ENCODE measurements around the gene SPANXN5. TPM values are rescaled to one million over a fixed set of nuclear protein-coding genes. Genes with fewer than 3 reads are reported as not detected.
"Not testable (repeated sequence)": the region's sequence is repeated elsewhere in the genome, so short reads cannot be mapped to it uniquely, and the experiment has no call there.

Gene SPANXN5
- total and polyA plus RNA-seq, 7 donors: not detected

- H3K27ac ChIP-seq: no peak overlapping the region
- no peaks in the 10 kb centered on the region for H3K36me3 ChIP-seq
- H3K9me3 ChIP-seq: no peaks in the 10 kb centered on the region
- no peaks in the 10 kb centered on the region for H3K4me1 ChIP-seq
- intact Hi-C loops (cut with DNase I): no loop called here
- WGBS, 2 donors: 77 to 87% methylated on average over 4 of the region's 4 CpGs
- no peak for DNase-seq
- H3K27me3 ChIP-seq: no peaks in the 10 kb centered on the region
- H3K4me3 ChIP-seq: no peak overlapping the region
- TF ChIP-seq CTCF (IDR thresholded peaks at IDR 0.05): no peak
- no peak for TF ChIP-seq POLR2A (IDR thresholded peaks at IDR 0.05)
- no peak for TF ChIP-seq EP300 (IDR thresholded peaks at IDR 0.05)
- no peak for TF ChIP-seq POLR2AphosphoS5 (IDR thresholded peaks at IDR 0.05)
Observed at GRCh38 chrX:52819788-52820187, 22.6 kb upstream of the SPANXN5 start.

- 94% methylated on average over 25 of the region's 25 CpGs for WGBS, 2 donors
- H3K36me3 ChIP-seq: no peaks in the 10 kb centered on the region
- intact Hi-C loops (cut with DNase I): no loop called here
- no peaks in the 10 kb centered on the region for H3K27me3 ChIP-seq
- no peaks in the 10 kb centered on the region for H3K9me3 ChIP-seq
- H3K4me3 ChIP-seq: no peak within 1 kb of the TSS
- TF ChIP-seq POLR2A (IDR thresholded peaks at IDR 0.05) (no peak), CTCF (IDR thresholded peaks at IDR 0.05) (no peak), EP300 (IDR thresholded peaks at IDR 0.05) (no peak), POLR2AphosphoS5 (IDR thresholded peaks at IDR 0.05) (no peak)
- H3K27ac ChIP-seq: no peak within 1 kb of the TSS
- no peak for DNase-seq
- H3K4me1 ChIP-seq: no peaks in the 10 kb centered on the region
Observed at GRCh38 chrX:52811065-52811625, 13.9 kb upstream of the SPANXN5 start, which contains the start of gene XAGE5. Gene XAGE5 (plus strand): TSS chrX:52811287. CDS start chrX:52812567, 1,280 bp downstream.

GRCh38 chrX:52804876-52805275, 7.6 kb upstream of the SPANXN5 start:
- whole genome bisulfite sequencing, 2 donors: 77 to 93% methylated on average over 2 of the region's 2 CpGs
- H3K36me3 ChIP-seq; DNase-seq; H3K4me1 ChIP-seq; intact Hi-C loops (cut with DNase I); H3K27me3 ChIP-seq; H3K4me3 ChIP-seq; H3K9me3 ChIP-seq; H3K27ac ChIP-seq: not testable (repeated sequence)

GRCh38 chrX:52773504-52773903, 23.7 kb downstream of the SPANXN5 start:
- DNase-seq; H3K9me3 ChIP-seq; H3K36me3 ChIP-seq; H3K4me1 ChIP-seq; H3K27ac ChIP-seq; H3K4me3 ChIP-seq; intact Hi-C loops (cut with DNase I); H3K27me3 ChIP-seq: not testable (repeated sequence)
- 87 to 92% methylated on average over 8 to 9 of the region's 11 CpGs for WGBS, 2 donors

GRCh38 chrX:52765983-52766382, 31.2 kb downstream of the SPANXN5 start:
- not testable (repeated sequence) for H3K36me3 ChIP-seq

GRCh38 chrX:52750952-52751351, 46.3 kb downstream of the SPANXN5 start, which contains the start of gene SSX2B:
Gene SSX2B (plus strand): TSS chrX:52751252. CDS start chrX:52752681, 1,429 bp downstream.
- H3K4me3 ChIP-seq; intact Hi-C loops (cut with DNase I); H3K36me3 ChIP-seq; H3K27ac ChIP-seq; H3K4me1 ChIP-seq; DNase-seq; H3K9me3 ChIP-seq; H3K27me3 ChIP-seq: not testable (repeated sequence)
- no CpG with 5 or more reads among the region's 13 CpGs for WGBS, 2 donors

More at GRCh38 chrX:52765983-52766382, 31.2 kb downstream of the SPANXN5 start:
- H3K4me1 ChIP-seq; DNase-seq; intact Hi-C loops (cut with DNase I); H3K27ac ChIP-seq; H3K9me3 ChIP-seq; H3K4me3 ChIP-seq; H3K27me3 ChIP-seq: not testable (repeated sequence)
- WGBS, 2 donors: no CpG with 5 or more reads among the region's 5 CpGs

Small RNA genes lying within 50 kb of the gene (small RNA-seq; reads per million reads assigned to genes)
- gene AC244505.6 (0 reads per million in 3 donors), gene AC244505.7 (0 reads per million in 3 donors)

Other genes with a start within 250 kb of the SPANXN5 start
- not detected for gene SSX7, start 142.5 kb downstream of the SPANXN5 start, total RNA-seq
- not detected for gene SSX7, start 142.5 kb downstream of the SPANXN5 start, polyA plus RNA-seq
- not detected for gene SSX2, start 90.2 kb downstream of the SPANXN5 start, total RNA-seq
- gene SSX2, start 90.2 kb downstream of the SPANXN5 start, polyA plus RNA-seq: not detected
- not detected for gene SSX2B, start 46.2 kb downstream of the SPANXN5 start, total RNA-seq
- gene SSX2B, start 46.2 kb downstream of the SPANXN5 start, polyA plus RNA-seq: not detected
- not detected for gene XAGE5, start 13.9 kb upstream of the SPANXN5 start, total RNA-seq
- not detected for gene XAGE5, start 13.9 kb upstream of the SPANXN5 start, polyA plus RNA-seq
- gene XAGE3, start 70.7 kb upstream of the SPANXN5 start, total RNA-seq: not detected
- gene XAGE3, start 70.7 kb upstream of the SPANXN5 start, polyA plus RNA-seq: not detected
- 10 to 100 TPM; 11.4 to 23.0 (median 15.1) TPM for gene FAM156B, start 99.9 kb upstream of the SPANXN5 start, total RNA-seq
- 10 to 100 TPM in 1 of 3 donors, 1 to 10 TPM in 2; 4.2 to 27.1 (median 7.8) TPM for gene FAM156B, start 99.9 kb upstream of the SPANXN5 start, polyA plus RNA-seq
- gene FAM156A, start 161.1 kb upstream of the SPANXN5 start, total RNA-seq: 10 to 100 TPM in 3 of 4 donors, 1 to 10 TPM in 1; 6.6 to 24.6 (median 15.1) TPM
- 10 to 100 TPM in 1 of 3 donors, 1 to 10 TPM in 2; 1.6 to 15.7 (median 3.6) TPM for gene FAM156A, start 161.1 kb upstream of the SPANXN5 start, polyA plus RNA-seq

All from sigmoid colon (tissue), 7 donors.